NCI-H2107 treated with DMSO at 0.1 percent for 48 hours (cell line): Measurements from ENCODE around the gene EFCAB14.
"Not testable (repeated sequence)": the region's sequence is repeated elsewhere in the genome, so short reads cannot be mapped to it uniquely, and the experiment has no call there.

Experiments
- DNase-seq: peaks from one replicate; lab custom pipeline; 2025; ENCODE audit not compliant: unreplicated experiment; lab: John Stamatoyannopoulos, UW

EFCAB14 gene

GRCh38 chr1:46723901-46724300 is 5.0 kb upstream of the EFCAB14 start:
- no peak for DNase-seq

GRCh38 chr1:46721686-46722205 is 2.8 kb upstream of the EFCAB14 start:
- DNase-seq, result no peak

- no peak for DNase-seq
Observed at GRCh38 chr1:46721204-46721603, 2.3 kb upstream of the EFCAB14 start.

DNA sequence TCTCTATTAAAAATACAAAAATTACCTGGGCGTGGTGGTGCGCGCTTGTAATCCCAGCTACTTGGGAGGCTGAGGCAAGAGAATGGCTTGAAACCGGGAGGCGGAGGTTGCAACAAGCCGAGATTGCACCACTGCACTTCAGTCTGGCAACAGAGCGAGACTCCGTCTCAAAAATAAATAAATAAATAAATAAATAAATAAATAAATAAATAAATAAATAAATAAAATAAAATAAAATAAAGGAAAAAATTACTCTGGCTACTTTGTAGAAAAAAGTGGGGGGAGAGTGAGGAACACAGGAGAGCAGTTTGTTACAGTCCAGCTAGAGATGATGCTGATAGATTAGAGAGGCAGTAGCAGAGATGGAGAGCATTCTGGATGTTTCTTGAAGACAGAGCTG is 1.4 kb upstream of the EFCAB14 start:
- DNase-seq, result not testable (repeated sequence)

GRCh38 chr1:46719689-46720088 is 775 bp upstream of the EFCAB14 start:
- peak; percentile 67 for DNase-seq

- DNase-seq, result no peak
Observed at GRCh38 chr1:46718340-46718726, 581 bp downstream of the EFCAB14 start.

DNA sequence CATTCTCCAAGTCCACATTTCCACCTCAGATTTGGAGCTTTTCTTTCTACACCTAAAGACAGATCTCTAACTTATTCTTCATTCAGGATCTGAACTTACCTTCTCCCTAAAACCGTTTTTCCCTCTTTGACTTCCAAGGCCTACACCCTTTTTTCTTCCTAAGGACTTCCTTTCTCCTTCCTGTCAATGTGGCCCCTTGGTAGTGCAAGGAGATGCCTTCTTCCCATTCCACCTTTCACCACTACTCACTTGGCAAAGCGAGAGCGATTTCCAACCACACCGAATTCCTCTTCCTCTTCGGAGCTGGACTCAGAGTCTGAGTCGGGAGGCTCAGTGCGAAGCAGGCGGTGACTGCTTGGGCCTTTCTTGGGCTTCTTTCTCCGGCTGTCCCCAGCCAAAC is 1.3 kb downstream of the EFCAB14 start:
- no peak for DNase-seq

GRCh38 chr1:46714976-46715375 is 3.9 kb downstream of the EFCAB14 start:
- no peak for DNase-seq

DNA sequence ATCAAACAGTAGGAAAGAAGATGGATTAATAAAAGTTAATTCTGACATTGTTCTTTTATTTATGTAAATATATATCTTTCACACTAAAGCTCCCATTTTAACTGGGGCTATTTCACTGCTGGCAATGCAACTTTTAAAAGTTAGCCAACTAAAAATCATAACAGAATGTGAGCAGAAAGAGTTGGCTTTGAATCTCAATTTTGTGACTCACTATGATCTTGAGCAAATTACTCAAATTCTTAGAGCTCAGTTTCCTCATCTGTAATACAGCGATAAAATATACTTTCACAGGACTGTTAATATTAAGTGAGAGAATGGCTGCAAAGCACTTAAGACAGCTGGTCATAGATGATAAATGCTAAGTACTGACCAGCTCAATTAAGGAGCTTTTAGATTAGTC is 10.8 kb downstream of the EFCAB14 start:
- no peak for DNase-seq

DNA sequence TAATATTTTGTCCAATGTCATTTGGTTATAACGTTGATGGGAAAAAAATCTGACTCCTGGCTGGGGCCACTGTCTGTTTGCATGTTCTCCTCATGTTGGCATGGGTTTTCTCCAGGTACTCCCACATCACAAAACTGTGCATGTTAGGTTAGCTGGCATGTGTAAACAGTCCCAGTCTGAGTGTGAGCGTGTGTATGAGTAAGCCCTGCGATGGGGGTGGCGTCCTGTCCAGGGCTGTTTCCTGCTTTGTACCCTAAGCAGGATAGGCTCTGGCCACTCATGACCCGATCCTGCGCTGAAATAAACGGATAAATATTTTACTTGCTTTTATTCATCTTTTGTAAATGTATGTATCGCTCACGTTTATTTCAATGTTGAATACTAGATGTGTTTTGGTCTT is 13.5 kb downstream of the EFCAB14 start:
- DNase-seq, result no peak

- no peak for DNase-seq
Observed at GRCh38 chr1:46703927-46704641, 14.8 kb downstream of the EFCAB14 start.

DNA sequence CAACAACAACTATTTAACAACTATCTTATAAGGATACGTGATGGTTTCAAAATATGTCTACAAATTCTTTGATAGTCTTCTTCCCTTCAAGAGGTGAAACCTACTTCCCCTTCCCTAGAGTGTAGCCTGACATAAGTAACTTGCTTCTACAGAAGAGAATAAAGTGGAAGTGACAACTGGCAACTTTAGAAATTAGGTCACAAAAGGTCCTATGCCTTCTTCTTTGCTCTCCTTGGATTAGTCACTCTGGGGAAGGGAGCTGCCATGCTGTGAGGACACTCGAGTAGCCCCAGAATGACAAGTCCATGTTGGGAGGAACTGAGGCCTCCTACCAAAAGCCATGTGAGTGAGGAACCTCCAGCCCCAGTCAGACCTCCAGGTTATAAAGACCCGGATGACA is 19.2 kb downstream of the EFCAB14 start:
- no peak for DNase-seq

- no peak for DNase-seq
Observed at GRCh38 chr1:46697053-46697452, 21.9 kb downstream of the EFCAB14 start.

- not testable (repeated sequence) for DNase-seq
Observed at GRCh38 chr1:46694676-46695075, 24.2 kb downstream of the EFCAB14 start.

- no peak for DNase-seq
Observed at GRCh38 chr1:46692811-46693770, 25.8 kb downstream of the EFCAB14 start.

- DNase-seq, result no peak
Observed at GRCh38 chr1:46691997-46692790, 26.7 kb downstream of the EFCAB14 start.

- DNase-seq, result no peak
Observed at GRCh38 chr1:46690931-46691421, 27.9 kb downstream of the EFCAB14 start.

GRCh38 chr1:46689897-46690296 is 29.0 kb downstream of the EFCAB14 start:
- no peak for DNase-seq

DNA sequence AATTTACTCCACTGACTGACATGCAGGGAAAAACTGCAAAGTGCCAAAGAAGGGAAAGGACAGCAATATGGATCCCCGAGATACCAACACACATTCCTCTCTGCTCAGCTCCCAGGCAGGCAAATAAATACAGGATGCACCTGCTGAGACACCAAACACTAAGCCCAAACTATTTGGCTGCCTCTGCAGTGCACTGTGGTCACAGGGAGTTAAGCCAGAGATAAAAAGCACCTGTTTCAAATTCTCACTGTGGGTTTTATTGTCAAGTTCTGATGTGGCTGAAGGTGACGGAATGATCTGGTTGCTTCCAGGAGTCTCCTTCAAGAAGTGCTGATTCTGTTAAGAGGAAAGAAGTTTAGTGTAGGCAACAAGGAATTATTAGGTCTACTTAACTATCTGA is 29.6 kb downstream of the EFCAB14 start:
- DNase-seq, result peak; percentile 17

DNA sequence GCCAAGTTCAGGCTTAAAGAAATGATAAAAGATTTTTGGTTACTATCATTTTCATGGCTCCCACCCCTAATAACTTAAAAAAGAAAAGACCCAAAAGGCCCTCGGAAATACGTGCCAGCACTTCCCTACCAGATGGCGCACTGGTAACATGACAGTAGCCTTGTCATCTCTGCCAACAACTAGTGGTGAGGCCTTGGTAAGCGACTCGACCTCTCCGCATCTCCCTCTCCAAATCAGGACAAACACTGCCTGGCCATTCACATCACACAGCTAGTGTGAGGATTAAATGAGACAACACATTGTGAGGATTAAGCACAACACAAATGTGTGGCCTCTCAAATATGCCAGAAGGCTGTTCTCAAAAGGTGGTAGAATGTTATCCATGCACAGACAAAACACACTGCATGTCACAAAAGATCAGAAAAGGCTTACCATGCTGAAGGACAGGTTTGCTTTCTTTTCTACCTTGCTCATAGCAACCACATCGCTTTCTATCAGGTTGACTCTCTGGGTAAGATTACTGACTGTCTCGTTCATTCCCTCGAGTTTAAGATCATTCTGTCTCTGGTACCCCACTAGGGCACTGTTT is 30.9 kb downstream of the EFCAB14 start:
- DNase-seq, result no peak
